HEK293 (cell line): ENCODE measurements around the gene SS18L1.

Source experiments
- BCL11B ChIP-seq: fragments of 450-650 bp; formaldehyde crosslinking; IDR thresholded peaks from 2 replicates; pipeline ENCODE4 v1.5.1; 2016; ENCODE audit warnings: low read depth, missing biosample characterization, missing genetic modification characterization
- EGR2 ChIP-seq: fragments of 450-650 bp; formaldehyde crosslinking; IDR thresholded peaks from 2 replicates; pipeline ENCODE4 v1.5.1; 2016; ENCODE audit warnings: low read depth, missing biosample characterization, missing genetic modification characterization
- MZF1 ChIP-seq: fragments of 450-650 bp; formaldehyde crosslinking; IDR thresholded peaks from 2 replicates; pipeline ENCODE4 v1.5.1; 2017; ENCODE audit warnings: missing biosample characterization, missing genetic modification characterization, borderline replicate concordance
- YY1 ChIP-seq: fragments of 450-650 bp; formaldehyde crosslinking; IDR thresholded peaks from 2 replicates; pipeline ENCODE4 v1.5.1; 2018; ENCODE audit warnings: missing biosample characterization, missing genetic modification characterization
- ZBTB8A ChIP-seq: fragments of 450-650 bp; formaldehyde crosslinking; IDR thresholded peaks from 2 replicates; pipeline ENCODE4 v1.5.1; 2016; ENCODE audit warnings: missing biosample characterization, missing genetic modification characterization
- ZNF121 ChIP-seq: fragments of 450-650 bp; formaldehyde crosslinking; IDR thresholded peaks from 2 replicates; pipeline ENCODE4 v1.5.1; 2016; ENCODE audit warnings: missing biosample characterization, missing genetic modification characterization
- ZNF416 ChIP-seq: fragments of 450-650 bp; formaldehyde crosslinking; IDR thresholded peaks from 2 replicates; pipeline ENCODE4 v1.5.1; 2016; ENCODE audit warnings: missing biosample characterization, missing genetic modification characterization
- TF ChIP-seq, protein P1 (sequence below): fragments of 450-650 bp; formaldehyde crosslinking; IDR thresholded peaks from 2 replicates; pipeline ENCODE4 v1.5.1; 2016; ENCODE audit warnings: missing biosample characterization, missing genetic modification characterization
- TF ChIP-seq, protein P2 (sequence below): fragments of 450-650 bp; formaldehyde crosslinking; IDR thresholded peaks from 2 replicates; pipeline ENCODE4 v1.5.1; 2016; ENCODE audit warnings: missing biosample characterization, missing genetic modification characterization, low read depth
- TF ChIP-seq, protein P3 (sequence below): fragments of 450-650 bp; formaldehyde crosslinking; IDR thresholded peaks from 2 replicates; pipeline ENCODE4 v1.5.1; 2016; ENCODE audit warnings: missing biosample characterization, missing genetic modification characterization

DNA sequence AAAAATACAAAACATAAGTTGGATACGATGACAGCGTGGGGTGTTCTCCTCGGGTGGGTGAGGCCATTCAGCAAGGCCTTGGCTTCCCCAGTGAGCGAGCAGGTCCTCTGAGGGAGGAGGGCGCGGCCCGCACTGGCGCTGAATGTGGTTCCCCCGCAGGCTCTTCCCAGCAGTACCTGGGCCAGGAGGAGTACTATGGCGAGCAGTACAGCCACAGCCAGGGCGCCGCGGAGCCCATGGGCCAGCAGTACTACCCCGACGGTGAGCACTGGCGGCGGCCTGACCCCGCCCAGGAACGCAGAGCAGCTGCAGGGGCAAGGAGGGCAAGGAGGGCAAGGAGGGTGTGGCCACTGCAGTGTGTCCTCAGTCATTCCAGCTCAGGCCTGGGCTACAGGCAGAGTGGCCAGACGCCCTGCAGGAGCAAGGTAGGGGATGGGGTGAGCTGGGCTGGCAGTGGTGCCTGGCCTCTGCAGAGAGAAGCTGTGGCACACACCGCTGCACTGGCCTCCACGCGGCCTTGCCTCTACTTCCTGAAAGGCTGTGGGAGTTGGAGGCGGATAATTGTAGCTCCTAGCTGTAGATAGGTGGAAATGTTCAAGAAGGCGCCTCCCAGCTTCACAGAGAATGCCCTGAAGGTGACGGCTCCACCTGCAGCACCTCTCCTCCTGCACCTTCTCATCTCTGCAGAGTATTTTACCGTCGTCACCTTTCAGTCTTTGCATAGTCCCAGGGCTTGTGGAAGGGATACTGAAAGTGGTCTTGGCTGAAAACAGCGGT lies 20.6 kb downstream of the SS18L1 start:
- TF ChIP-seq, protein P1, sequence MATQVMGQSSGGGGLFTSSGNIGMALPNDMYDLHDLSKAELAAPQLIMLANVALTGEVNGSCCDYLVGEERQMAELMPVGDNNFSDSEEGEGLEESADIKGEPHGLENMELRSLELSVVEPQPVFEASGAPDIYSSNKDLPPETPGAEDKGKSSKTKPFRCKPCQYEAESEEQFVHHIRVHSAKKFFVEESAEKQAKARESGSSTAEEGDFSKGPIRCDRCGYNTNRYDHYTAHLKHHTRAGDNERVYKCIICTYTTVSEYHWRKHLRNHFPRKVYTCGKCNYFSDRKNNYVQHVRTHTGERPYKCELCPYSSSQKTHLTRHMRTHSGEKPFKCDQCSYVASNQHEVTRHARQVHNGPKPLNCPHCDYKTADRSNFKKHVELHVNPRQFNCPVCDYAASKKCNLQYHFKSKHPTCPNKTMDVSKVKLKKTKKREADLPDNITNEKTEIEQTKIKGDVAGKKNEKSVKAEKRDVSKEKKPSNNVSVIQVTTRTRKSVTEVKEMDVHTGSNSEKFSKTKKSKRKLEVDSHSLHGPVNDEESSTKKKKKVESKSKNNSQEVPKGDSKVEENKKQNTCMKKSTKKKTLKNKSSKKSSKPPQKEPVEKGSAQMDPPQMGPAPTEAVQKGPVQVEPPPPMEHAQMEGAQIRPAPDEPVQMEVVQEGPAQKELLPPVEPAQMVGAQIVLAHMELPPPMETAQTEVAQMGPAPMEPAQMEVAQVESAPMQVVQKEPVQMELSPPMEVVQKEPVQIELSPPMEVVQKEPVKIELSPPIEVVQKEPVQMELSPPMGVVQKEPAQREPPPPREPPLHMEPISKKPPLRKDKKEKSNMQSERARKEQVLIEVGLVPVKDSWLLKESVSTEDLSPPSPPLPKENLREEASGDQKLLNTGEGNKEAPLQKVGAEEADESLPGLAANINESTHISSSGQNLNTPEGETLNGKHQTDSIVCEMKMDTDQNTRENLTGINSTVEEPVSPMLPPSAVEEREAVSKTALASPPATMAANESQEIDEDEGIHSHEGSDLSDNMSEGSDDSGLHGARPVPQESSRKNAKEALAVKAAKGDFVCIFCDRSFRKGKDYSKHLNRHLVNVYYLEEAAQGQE (tag by site-specific recombination) = no peak
- TF ChIP-seq, protein P2, sequence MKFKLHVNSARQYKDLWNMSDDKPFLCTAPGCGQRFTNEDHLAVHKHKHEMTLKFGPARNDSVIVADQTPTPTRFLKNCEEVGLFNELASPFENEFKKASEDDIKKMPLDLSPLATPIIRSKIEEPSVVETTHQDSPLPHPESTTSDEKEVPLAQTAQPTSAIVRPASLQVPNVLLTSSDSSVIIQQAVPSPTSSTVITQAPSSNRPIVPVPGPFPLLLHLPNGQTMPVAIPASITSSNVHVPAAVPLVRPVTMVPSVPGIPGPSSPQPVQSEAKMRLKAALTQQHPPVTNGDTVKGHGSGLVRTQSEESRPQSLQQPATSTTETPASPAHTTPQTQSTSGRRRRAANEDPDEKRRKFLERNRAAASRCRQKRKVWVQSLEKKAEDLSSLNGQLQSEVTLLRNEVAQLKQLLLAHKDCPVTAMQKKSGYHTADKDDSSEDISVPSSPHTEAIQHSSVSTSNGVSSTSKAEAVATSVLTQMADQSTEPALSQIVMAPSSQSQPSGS (tag by site-specific recombination) = no peak
- TF ChIP-seq EGR2 (no peak), BCL11B (tag by site-specific recombination) (no peak), ZNF121 (tag by site-specific recombination) (no peak), MZF1 (tag by site-specific recombination) (no peak), YY1 (tag by site-specific recombination) (no peak), ZBTB8A (tag by site-specific recombination) (no peak), ZNF416 (tag by site-specific recombination) (no peak)
- TF ChIP-seq, protein P3, sequence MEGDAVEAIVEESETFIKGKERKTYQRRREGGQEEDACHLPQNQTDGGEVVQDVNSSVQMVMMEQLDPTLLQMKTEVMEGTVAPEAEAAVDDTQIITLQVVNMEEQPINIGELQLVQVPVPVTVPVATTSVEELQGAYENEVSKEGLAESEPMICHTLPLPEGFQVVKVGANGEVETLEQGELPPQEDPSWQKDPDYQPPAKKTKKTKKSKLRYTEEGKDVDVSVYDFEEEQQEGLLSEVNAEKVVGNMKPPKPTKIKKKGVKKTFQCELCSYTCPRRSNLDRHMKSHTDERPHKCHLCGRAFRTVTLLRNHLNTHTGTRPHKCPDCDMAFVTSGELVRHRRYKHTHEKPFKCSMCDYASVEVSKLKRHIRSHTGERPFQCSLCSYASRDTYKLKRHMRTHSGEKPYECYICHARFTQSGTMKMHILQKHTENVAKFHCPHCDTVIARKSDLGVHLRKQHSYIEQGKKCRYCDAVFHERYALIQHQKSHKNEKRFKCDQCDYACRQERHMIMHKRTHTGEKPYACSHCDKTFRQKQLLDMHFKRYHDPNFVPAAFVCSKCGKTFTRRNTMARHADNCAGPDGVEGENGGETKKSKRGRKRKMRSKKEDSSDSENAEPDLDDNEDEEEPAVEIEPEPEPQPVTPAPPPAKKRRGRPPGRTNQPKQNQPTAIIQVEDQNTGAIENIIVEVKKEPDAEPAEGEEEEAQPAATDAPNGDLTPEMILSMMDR (tag by site-specific recombination) = no peak
